Measurements from ENCODE around the gene POGZ.

POGZ gene

GRCh38 chr1:151502035-151502700 lies 42.9 kb upstream of the POGZ start:
- no peak overlapping the region for H3K4me3 ChIP-seq (replicated peaks in 1 of 2; ENCODE audit: low read depth in 2 of 2, low read length in 2 of 2)
- no peak for TF ChIP-seq CTCF (IDR thresholded peaks at IDR 0.05; ENCODE audit: low read depth, low read length)
- no peak for DNase-seq (ENCODE audit: low read depth in 2 of 2)

DNA sequence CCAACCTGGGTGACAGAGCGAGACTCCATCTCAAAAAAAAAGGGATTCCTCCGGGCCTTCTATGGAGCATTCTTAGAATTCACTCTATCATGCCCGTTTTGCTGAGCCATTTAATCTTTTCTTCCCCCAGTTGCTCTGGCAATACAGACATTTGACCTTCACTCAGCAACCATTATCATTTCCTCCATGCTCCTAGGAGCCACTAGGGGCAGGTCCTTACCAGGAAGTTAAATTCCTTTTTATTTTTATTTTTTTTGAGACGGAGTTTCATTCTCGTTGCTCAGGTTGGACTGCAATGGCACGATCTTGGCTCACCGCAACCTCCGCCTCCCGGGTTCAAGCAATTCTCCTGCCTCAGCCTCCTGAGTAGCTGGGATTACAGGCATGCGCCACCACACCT lies 42.2 kb upstream of the POGZ start:
- peak; percentile 43 for TF ChIP-seq CTCF (IDR thresholded peaks at IDR 0.05; ENCODE audit: low read depth, low read length)
- no peak overlapping the region for H3K4me3 ChIP-seq (replicated peaks in 1 of 2; ENCODE audit: low read depth in 2 of 2, low read length in 2 of 2)
- DNase-seq (ENCODE audit: low read depth in 2 of 2), result no peak

DNA sequence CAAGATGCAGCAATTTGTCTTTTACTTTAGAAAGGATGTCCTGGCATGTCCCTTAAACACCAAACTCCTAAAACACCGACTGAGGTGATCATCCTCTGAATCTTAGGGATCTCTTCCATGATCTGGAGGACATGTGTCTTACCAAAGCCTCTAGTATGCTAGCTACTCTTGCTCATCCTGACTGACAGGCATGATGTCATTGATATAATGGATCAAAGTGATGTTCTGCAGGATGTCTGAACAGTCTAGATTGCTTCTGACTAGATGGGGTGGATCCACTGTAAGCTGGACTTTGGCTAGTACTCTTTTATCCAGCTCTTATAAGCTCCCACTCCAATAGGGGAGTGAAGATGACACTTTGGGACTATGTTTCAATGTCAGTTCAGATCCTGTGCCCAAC lies 40.6 kb upstream of the POGZ start:
- H3K4me3 ChIP-seq (replicated peaks in 1 of 2; ENCODE audit: low read depth in 2 of 2, low read length in 2 of 2), result no peak overlapping the region
- DNase-seq (ENCODE audit: low read depth in 2 of 2), result no peak
- no peak for TF ChIP-seq CTCF (IDR thresholded peaks at IDR 0.05; ENCODE audit: low read depth, low read length)

DNA sequence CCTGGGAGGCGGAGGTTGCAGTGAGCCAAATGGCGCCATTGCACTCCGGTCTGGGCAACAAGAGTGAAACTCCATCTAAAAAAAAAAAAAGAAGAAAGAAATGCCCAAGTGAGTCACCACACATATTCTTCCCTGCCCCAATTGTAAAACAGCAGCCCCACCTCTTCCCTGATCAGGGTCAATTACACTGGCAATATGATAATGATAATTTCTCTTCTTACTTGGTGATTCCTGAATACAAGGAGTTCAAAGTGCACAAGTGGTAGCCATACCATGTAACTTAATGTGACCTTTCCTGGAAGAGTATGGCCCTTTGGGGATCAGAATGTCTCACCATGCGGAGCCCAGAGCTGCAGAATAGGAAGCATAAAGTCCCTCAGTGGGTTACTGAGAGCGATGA lies 40.1 kb upstream of the POGZ start:
- no peak for DNase-seq (ENCODE audit: low read depth in 2 of 2)
- TF ChIP-seq CTCF (IDR thresholded peaks at IDR 0.05; ENCODE audit: low read depth, low read length), result no peak
- H3K4me3 ChIP-seq (replicated peaks in 1 of 2; ENCODE audit: low read depth in 2 of 2, low read length in 2 of 2), result no peak overlapping the region

GRCh38 chr1:151495316-151495715 lies 36.0 kb upstream of the POGZ start:
- H3K4me3 ChIP-seq (replicated peaks in 1 of 2; ENCODE audit: low read depth in 2 of 2, low read length in 2 of 2), result no peak overlapping the region
- no peak for TF ChIP-seq CTCF (IDR thresholded peaks at IDR 0.05; ENCODE audit: low read depth, low read length)
- DNase-seq (ENCODE audit: low read depth in 2 of 2), result peak in 1 of 2 donors; percentile 29

DNA sequence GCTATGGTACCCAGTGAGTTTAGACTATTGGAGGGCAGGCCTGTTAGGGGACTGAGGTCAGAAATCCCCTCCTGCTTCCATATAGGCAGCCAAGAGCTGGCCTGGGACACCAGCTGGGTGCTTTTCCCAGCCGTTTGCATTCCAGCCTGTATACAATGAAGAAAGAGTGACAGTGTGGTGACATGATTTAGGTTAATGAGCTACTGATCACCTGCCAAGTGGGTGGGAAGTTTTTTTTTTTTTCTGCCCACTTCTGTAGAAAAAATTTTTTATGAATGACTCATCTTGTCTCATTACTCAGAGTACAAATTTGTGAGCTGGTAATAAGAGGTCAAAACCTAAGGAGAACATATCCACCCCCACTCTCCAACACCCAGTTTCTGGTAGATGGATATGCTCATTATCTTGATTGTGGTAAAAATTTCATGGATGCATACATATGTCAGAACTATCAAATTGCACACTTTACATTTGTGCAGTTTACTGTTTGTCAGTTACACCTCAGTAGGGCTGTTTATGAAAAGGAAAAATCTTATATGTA lies 35.5 kb upstream of the POGZ start:
- peak; percentile 68 to 81 for DNase-seq (ENCODE audit: low read depth in 2 of 2)
- H3K4me3 ChIP-seq (replicated peaks in 1 of 2; ENCODE audit: low read depth in 2 of 2, low read length in 2 of 2), result no peak overlapping the region
- no peak for TF ChIP-seq CTCF (IDR thresholded peaks at IDR 0.05; ENCODE audit: low read depth, low read length)

- DNase-seq (ENCODE audit: low read depth in 2 of 2), result no peak
- no peak overlapping the region for H3K4me3 ChIP-seq (replicated peaks in 1 of 2; ENCODE audit: low read depth in 2 of 2, low read length in 2 of 2)
- no peak for TF ChIP-seq CTCF (IDR thresholded peaks at IDR 0.05; ENCODE audit: low read depth, low read length)
These were observed 33.7 kb upstream of the POGZ start for GRCh38 chr1:151493042-151493441.
